HG03521 (cell line): ENCODE results near the gene CHST12.
"Not testable (repeated sequence)": the region's sequence is repeated elsewhere in the genome, so short reads cannot be mapped to it uniquely, and the experiment has no call there.

Experiments used
- ATAC-seq: cut with Tn5 transposase; IDR thresholded peaks from one replicate; pipeline ENCODE4 v1.9.1; 2021; ENCODE audit warnings: mild to moderate bottlenecking, moderate library complexity; ENCODE audit not compliant: unreplicated experiment

The CHST12 gene

DNA sequence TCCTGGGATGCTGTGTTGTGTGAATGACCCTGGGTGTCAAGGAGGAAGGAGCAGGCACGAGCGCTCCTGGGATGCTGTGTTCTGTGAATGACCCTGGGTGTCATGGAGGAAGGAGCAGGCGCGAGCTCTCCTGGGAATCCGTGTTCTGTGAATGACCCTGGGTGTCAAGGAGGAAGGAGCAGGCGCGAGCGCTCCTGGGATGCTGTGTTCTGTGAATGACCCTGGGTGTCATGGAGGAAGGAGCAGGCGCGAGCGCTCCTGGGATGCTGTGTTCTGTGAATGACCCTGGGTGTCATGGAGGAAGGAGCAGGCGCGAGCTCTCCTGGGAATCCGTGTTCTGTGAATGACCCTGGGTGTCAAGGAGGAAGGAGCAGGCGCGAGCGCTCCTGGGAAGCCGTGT, 25.9 kb upstream of the CHST12 start:
- ATAC-seq: not testable (repeated sequence)

DNA sequence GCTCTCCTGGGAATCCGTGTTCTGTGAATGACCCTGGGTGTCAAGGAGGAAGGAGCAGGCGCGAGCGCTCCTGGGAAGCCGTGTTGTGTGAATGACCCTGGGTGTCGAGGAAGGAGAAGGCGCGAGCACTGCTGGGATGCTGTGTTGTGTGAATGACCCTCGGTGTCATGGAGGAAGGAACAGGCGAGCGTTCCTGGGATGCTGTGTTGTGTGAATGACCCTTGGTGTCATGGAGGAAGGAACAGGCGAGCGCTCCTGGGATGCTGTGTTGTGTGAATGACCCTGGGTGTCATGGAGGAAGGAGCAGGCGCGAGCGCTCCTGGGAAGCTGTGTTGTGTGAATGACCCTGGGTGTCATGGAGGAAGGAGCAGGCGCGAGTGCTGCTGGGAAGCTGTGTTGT, 25.3 kb upstream of the CHST12 start:
- not testable (repeated sequence) for ATAC-seq

- ATAC-seq: no peak
Measured at GRCh38 chr7:2379161-2379560, 24.2 kb upstream of the CHST12 start.

DNA sequence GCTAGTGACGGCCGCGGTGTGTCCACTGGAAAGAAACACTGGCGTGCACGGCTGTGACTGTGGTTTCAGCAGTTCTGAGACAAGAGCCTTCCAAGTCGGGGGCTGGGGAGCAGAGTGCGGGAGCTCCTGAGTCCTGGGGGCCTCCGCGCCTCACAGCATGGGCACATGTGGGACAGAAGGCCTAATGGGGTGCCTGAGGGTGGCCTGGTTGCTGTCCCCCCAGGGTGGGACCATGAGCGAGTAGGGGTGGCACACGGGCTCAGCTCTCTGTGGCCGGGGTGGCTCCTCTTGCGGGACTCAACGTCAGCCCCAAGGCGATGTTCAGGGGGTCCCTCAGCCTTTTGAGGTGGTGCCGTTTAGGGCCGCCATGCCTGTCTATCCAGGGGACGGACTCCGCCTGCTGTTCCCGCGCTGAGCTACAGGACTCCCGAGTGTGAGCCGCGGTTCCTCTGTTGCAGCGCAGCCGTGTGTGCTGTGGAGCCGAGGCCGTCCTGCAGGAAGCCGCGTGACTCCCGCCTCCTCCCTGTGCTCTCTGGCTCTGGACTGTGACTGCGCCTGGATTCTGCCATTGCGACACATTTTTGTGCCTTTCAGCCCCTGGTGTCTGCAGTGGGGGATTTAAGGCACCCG, 23.5 kb upstream of the CHST12 start:
- no peak for ATAC-seq

GRCh38 chr7:2380461-2380860, 22.9 kb upstream of the CHST12 start:
- ATAC-seq: no peak

GRCh38 chr7:2381227-2381626, 22.2 kb upstream of the CHST12 start:
- ATAC-seq: no peak

GRCh38 chr7:2381881-2382509, 21.4 kb upstream of the CHST12 start:
- no peak for ATAC-seq

GRCh38 chr7:2383543-2384274, 19.7 kb upstream of the CHST12 start:
- ATAC-seq: no peak

- ATAC-seq: no peak
Measured at GRCh38 chr7:2384354-2385243, 18.8 kb upstream of the CHST12 start.

- not testable (repeated sequence) for ATAC-seq
Measured at GRCh38 chr7:2386122-2386521, 17.3 kb upstream of the CHST12 start.

DNA sequence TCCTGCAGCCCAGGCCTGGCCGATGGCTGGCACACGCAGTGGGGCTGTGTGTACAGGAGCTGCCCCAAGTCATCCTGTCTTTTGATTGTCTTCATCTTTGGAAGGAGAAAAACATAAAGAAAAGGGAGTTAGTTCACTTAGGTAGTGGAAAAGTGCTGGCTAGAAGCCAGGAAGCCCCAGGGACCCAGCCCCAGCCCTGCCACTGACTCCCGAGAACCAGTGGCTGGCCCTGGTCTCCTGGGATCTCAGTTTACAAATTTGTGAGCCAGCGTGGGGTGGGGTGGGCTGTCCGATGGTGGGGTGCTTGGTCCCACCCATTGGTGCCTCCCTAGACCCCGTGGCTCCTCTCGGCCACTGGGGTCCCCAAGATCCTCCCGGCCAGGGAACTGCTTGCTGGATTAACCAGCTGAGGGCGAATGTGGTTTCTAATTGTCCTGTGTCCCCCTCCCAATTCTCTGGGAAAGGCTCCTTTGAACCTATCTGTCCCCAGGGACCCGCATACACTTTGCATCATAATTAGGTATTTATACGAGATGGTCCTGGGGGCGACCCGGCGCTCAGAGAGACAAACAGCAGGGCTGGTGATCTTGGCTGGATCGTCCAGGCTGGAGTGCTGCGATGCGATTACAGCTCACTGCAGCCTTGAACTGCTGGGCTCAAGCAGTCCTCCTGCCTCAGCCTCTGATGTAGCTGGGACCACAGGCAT, 16.3 kb upstream of the CHST12 start:
- no peak for ATAC-seq

- ATAC-seq: no peak
Measured at GRCh38 chr7:2387897-2388636, 15.3 kb upstream of the CHST12 start.

DNA sequence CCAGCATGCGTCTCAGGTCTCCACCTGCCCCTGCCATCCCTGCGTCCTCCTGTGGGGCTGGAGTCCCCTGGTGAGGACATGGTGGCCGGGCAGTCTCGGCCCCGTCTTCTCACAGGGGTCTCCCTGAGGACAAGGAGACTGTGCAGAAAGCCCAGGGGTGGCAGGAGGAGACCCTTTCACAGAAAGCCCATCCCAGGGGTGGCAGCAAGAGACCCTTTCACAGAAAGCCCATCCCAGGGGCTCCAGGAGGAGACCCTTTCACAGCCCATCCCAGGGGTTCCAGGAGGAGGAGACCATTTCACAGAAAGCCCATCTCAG, 14.8 kb upstream of the CHST12 start:
- ATAC-seq: no peak

GRCh38 chr7:2390020-2390816, 13.2 kb upstream of the CHST12 start:
- not testable (repeated sequence) for ATAC-seq

GRCh38 chr7:2393706-2394105, 9.7 kb upstream of the CHST12 start:
- no peak for ATAC-seq

DNA sequence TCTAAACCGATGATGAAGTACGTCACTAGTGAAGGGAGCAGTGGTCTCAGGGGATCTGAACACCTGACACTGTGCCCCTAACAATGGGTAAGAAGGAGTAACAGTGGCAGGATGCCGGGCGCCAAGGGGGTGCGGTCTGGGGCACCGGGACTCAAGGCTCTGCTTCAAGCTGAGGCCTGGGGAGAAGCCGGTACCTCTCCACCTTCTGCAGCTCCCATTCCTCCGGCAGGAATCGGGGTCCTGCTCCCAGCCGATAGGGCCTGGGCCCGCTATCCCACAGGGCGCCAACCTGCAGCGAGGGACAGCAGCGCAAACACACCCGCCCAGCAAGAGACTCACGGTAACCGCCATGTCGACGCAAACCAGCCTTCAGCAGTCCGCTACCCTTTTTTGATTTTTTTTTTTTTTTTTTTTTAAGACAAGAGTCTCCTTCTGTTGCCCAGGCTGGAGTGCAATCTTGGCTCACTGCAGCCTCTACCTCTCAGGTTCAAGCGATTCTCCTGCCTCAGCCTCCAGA, 8.8 kb upstream of the CHST12 start:
- no peak for ATAC-seq

- ATAC-seq: no peak
Measured at GRCh38 chr7:2398506-2398905, 4.9 kb upstream of the CHST12 start.

- no peak for ATAC-seq
Measured at GRCh38 chr7:2399848-2400587, 3.4 kb upstream of the CHST12 start.

GRCh38 chr7:2402687-2403013, 761 bp upstream of the CHST12 start:
- ATAC-seq: no peak
